H1 (cell line): ENCODE data around the gene SCARB1. TPM values are rescaled to one million over a fixed set of nuclear protein-coding genes. Genes with fewer than 3 reads are reported as not detected.

Source experiments
- CTCF ChIA-PET: fragments of 300-600 bp; sonication (Branson Sonifier 250); formaldehyde crosslinking; loops from one replicate; lab custom pipeline; 2021; ENCODE audit not compliant: partially characterized antibody; lab: Charles Lee
- POLR2A ChIA-PET: fragments of 300-600 bp; sonication (Branson Sonifier 250); formaldehyde crosslinking; loops from one replicate; lab custom pipeline; 2021; ENCODE audit warnings: inconsistent platforms; ENCODE audit not compliant: partially characterized antibody; lab: Charles Lee
- DNase-seq, 2 experiments: peaks; one replicate each; pipeline versions ENCODE4 v3.0.0 to v3.0.0-alpha.2; 2010 to 2022; ENCODE audit warnings: low spot score in 2 of 2, low read depth in 1 of 2, mixed read lengths in 1 of 2
- FAIRE-seq: peaks from 2 replicates; lab custom pipeline; 2011; peaks lifted over from hg19 to GRCh38; lab: Jason Lieb, UNC
- H2AFZ ChIP-seq: 2 replicates; pipeline ENCODE4 v1.8.1; 2012; ENCODE audit warnings: low read length, inconsistent platforms
- H2AK5ac ChIP-seq: 2 replicates; pipeline ENCODE4 v1.6.1; 2013; ENCODE audit warnings: low read depth, low read length
- H2BK120ac ChIP-seq: replicated peaks from 2 replicates; pipeline ENCODE3; 2013; ENCODE audit warnings: low read depth, low read length, inconsistent platforms
- H2BK12ac ChIP-seq: 2 replicates; pipeline ENCODE4 v1.6.1; 2013; ENCODE audit warnings: low read depth, low read length
- H2BK15ac ChIP-seq: 2 replicates; pipeline ENCODE4 v1.6.1; 2013; ENCODE audit warnings: low read length
- H2BK20ac ChIP-seq: 2 replicates; pipeline ENCODE4 v1.6.1; 2013; ENCODE audit warnings: low read length
- H2BK5ac ChIP-seq: 2 replicates; pipeline ENCODE4 v1.6.1; 2013; ENCODE audit warnings: low read depth, low read length
- H3K14ac ChIP-seq: 2 replicates; pipeline ENCODE4 v1.6.1; 2013; ENCODE audit warnings: inconsistent platforms; ENCODE audit not compliant: insufficient read length
- H3K18ac ChIP-seq: 2 replicates; pipeline ENCODE4 v1.6.1; 2013; ENCODE audit warnings: low read length; ENCODE audit errors: extremely low read depth
- H3K23ac ChIP-seq: 2 replicates; pipeline ENCODE4 v1.6.1; 2013; ENCODE audit warnings: inconsistent platforms; ENCODE audit not compliant: insufficient read length
- H3K23me2 ChIP-seq: 2 replicates; pipeline ENCODE4 v1.6.1; 2013; ENCODE audit warnings: low read depth, low read length
- H3K27ac ChIP-seq: 2 replicates; pipeline ENCODE4 v1.6.1; 2011; ENCODE audit warnings: low read depth, low read length, inconsistent platforms
- H3K27me3 ChIP-seq, 4 experiments: replicated peaks in 1 of 4; 1 replicate in 1 of 4; 2 replicates in 3 of 4; pipeline versions ENCODE4 v1.6.1 to v1.8.1; 2011 to 2013; ENCODE audit warnings: low read length in 3 of 4, mild to moderate bottlenecking in 3 of 4, inconsistent platforms in 2 of 4, mixed read lengths in 2 of 4, moderate library complexity in 1 of 4; ENCODE audit not compliant: control insufficient read depth in 3 of 4, insufficient read depth in 3 of 4; ENCODE audit errors: extremely low read depth in 1 of 4
- H3K36me3 ChIP-seq, 4 experiments: 2 replicates each; pipeline versions ENCODE4 v1.6.1 to v1.8.1; 2011 to 2013; ENCODE audit warnings: mild to moderate bottlenecking in 4 of 4, low read length in 3 of 4, moderate library complexity in 2 of 4, control low read depth in 1 of 4, inconsistent platforms in 1 of 4; ENCODE audit not compliant: insufficient read depth in 4 of 4, control insufficient read depth in 2 of 4
- H3K4ac ChIP-seq: replicated peaks from 2 replicates; pipeline ENCODE3; 2013; ENCODE audit warnings: low read length, low read depth, mixed read lengths, inconsistent platforms; ENCODE audit not compliant: insufficient read length
- H3K4me1 ChIP-seq, 4 experiments: replicated peaks in 1 of 4; 1 replicate in 1 of 4; 2 replicates in 3 of 4; pipeline versions ENCODE4 v1.6.1 to v1.8.1; 2011 to 2013; ENCODE audit warnings: low read length in 3 of 4, inconsistent platforms in 2 of 4, mixed read lengths in 1 of 4; ENCODE audit not compliant: insufficient read depth in 4 of 4, control insufficient read depth in 3 of 4
- H3K4me2 ChIP-seq, 2 experiments: 2 replicates each; pipeline versions ENCODE4 v1.6.1 to v1.8.1; 2011 to 2013; ENCODE audit warnings: low read depth in 2 of 2, low read length in 2 of 2, control low read depth in 1 of 2, inconsistent platforms in 1 of 2, mild to moderate bottlenecking in 1 of 2; ENCODE audit not compliant: insufficient read depth in 1 of 2
- H3K4me3 ChIP-seq, 4 experiments: fragments of 200-600, 300-600 bp in 1 of 4; sonication (generic), shearing (Covaris generic), sonication (Bioruptor Twin) in 1 of 4; 2 replicates each; pipeline versions ENCODE4 v1.5.1 to v1.8.1; 2011 to 2016; ENCODE audit warnings: low read length in 4 of 4, low read depth in 3 of 4, control low read depth in 2 of 4, inconsistent platforms in 2 of 4, mild to moderate bottlenecking in 2 of 4, mixed read lengths in 1 of 4, moderate library complexity in 1 of 4; ENCODE audit not compliant: insufficient read depth in 2 of 4; ENCODE audit errors: extremely low read depth in 1 of 4
- H3K56ac ChIP-seq: replicated peaks from 2 replicates; pipeline ENCODE3; 2013; ENCODE audit warnings: low read depth, mild to moderate bottlenecking, mixed read lengths, low read length, inconsistent platforms; ENCODE audit not compliant: insufficient read length
- H3K79me1 ChIP-seq: 2 replicates; pipeline ENCODE4 v1.6.1; 2013; ENCODE audit warnings: low read depth, low read length, control low read depth
- H3K79me2 ChIP-seq, 2 experiments: 2 replicates each; pipeline versions ENCODE4 v1.6.1 to v1.8.1; 2012 to 2013; ENCODE audit warnings: low read length in 2 of 2, mild to moderate bottlenecking in 2 of 2, inconsistent platforms in 1 of 2; ENCODE audit not compliant: insufficient read depth in 2 of 2, control insufficient read depth in 1 of 2
- H3K9ac ChIP-seq, 4 experiments: replicated peaks in 1 of 4; 1 replicate in 1 of 4; 2 replicates in 3 of 4; pipeline versions ENCODE4 v1.6.1 to v1.8.1; 2011 to 2013; ENCODE audit warnings: low read depth in 3 of 4, low read length in 3 of 4, control low read depth in 2 of 4, mild to moderate bottlenecking in 2 of 4, moderate library complexity in 2 of 4, inconsistent platforms in 1 of 4; ENCODE audit errors: extremely low read depth in 1 of 4
- H3K9me3 ChIP-seq, 2 experiments: 2 replicates each; pipeline versions ENCODE4 v1.6.1 to v1.8.1; 2012 to 2013; ENCODE audit warnings: mild to moderate bottlenecking in 2 of 2, moderate library complexity in 2 of 2, control low read depth in 1 of 2, inconsistent platforms in 1 of 2, low read depth in 1 of 2, low read length in 1 of 2, mixed read lengths in 1 of 2; ENCODE audit not compliant: insufficient read depth in 2 of 2
- H4K20me1 ChIP-seq, 2 experiments: replicated peaks in 1 of 2; 2 replicates each; pipeline versions ENCODE3 to v1.8.1; 2011 to 2013; ENCODE audit warnings: inconsistent platforms in 2 of 2, low read length in 2 of 2, mild to moderate bottlenecking in 1 of 2; ENCODE audit not compliant: insufficient read depth in 2 of 2, control insufficient read depth in 1 of 2
- H4K5ac ChIP-seq: 2 replicates; pipeline ENCODE4 v1.6.1; 2013; ENCODE audit warnings: low read length, low read depth, mixed read lengths, inconsistent platforms; ENCODE audit not compliant: insufficient read length
- H4K8ac ChIP-seq: 2 replicates; pipeline ENCODE4 v1.8.0; 2013; ENCODE audit warnings: mild to moderate bottlenecking, moderate library complexity, low read length, inconsistent platforms; ENCODE audit not compliant: insufficient read depth; ENCODE audit errors: extremely low read depth
- H4K91ac ChIP-seq: replicated peaks from 2 replicates; pipeline ENCODE3; 2013; ENCODE audit warnings: low read length, mixed read lengths, inconsistent platforms; ENCODE audit not compliant: insufficient read length
- CBX5 ChIP-seq: fragments of 300-800, 300-1000 bp; sonication (generic); IDR thresholded peaks from 2 replicates; pipeline ENCODE4 v1.7.1; 2016; ENCODE audit warnings: antibody characterized with exemption, low read length, low read depth
- KDM5A ChIP-seq: fragments of 200-600 bp; IDR thresholded peaks from 2 replicates; pipeline ENCODE4 v1.7.1; 2012; ENCODE audit warnings: mild to moderate bottlenecking, low read length, inconsistent platforms, mixed read lengths
- MAX ChIP-seq: IDR thresholded peaks from 2 replicates; pipeline ENCODE4 v1.6.1; 2012; ENCODE audit warnings: inconsistent platforms
- NRF1 ChIP-seq: IDR thresholded peaks from 2 replicates; pipeline ENCODE4 v1.6.1; 2011; ENCODE audit warnings: mild to moderate bottlenecking, low read depth, low read length, improper control_type of control experiment
- RNF2 ChIP-seq: fragments of 200-900, 300-1000 bp; sonication (generic); IDR thresholded peaks from 2 replicates; pipeline ENCODE4 v1.7.1; 2016; ENCODE audit warnings: borderline replicate concordance, low read depth, mild to moderate bottlenecking, antibody characterized with exemption, low read length; ENCODE audit not compliant: poor library complexity, severe bottlenecking; ENCODE audit errors: missing control alignments
- SP4 ChIP-seq: IDR thresholded peaks from 2 replicates; pipeline ENCODE4 v1.6.1; 2012; ENCODE audit warnings: low read length, inconsistent platforms
- SRF ChIP-seq: IDR thresholded peaks from 2 replicates; pipeline ENCODE4 v1.6.1; 2011; ENCODE audit warnings: mild to moderate bottlenecking, low read depth, low read length, moderate library complexity
- USF2 ChIP-seq: IDR thresholded peaks from 2 replicates; pipeline ENCODE4 v1.6.1; 2011; ENCODE audit warnings: low read length, improper control_type of control experiment
- YY1 ChIP-seq: IDR thresholded peaks from 2 replicates; pipeline ENCODE4 v1.6.1; 2011; ENCODE audit warnings: low read depth, mild to moderate bottlenecking, low read length
- WGBS, 2 experiments: shearing (Covaris generic) in 1 of 2; methylation state at CpG; one replicate each; pipeline versions ENCODE4 v1.1.6 to v1.1.7; 2013 to 2015; ENCODE audit warnings: low lambda C conversion rate in 2 of 2, mixed read lengths in 2 of 2, inconsistent platforms in 1 of 2, low coverage in 1 of 2, missing lambda C conversion rate in 1 of 2; ENCODE audit not compliant: insufficient replicate concordance in 2 of 2, insufficient coverage in 1 of 2, insufficient read length in 1 of 2; ENCODE audit errors: extremely low coverage in 1 of 2, missing lambda C conversion rate in 1 of 2; 5-methylcytosine and 5-hydroxymethylcytosine counted together
- polyA plus RNA-seq, 7 experiments: library from polyadenylated mRNA; depleted of rRNA in 3 of 7; stranded (reverse) in 5 of 7; unstranded in 2 of 7; fragments of >200 nt in 5 of 7; fragments of 200-250 nt in 2 of 7; gene quantifications; 1 replicate in 5 of 7; 2 replicates in 1 of 7; 4 replicates in 1 of 7; pipeline versions ENCODE4 v1.2.1 to v1.2.3, GENCODE V29; 2011 to 2013; ENCODE audit warnings: missing spikeins in 2 of 7, mixed read lengths in 2 of 7
- total RNA-seq: library from RNA; stranded (reverse); fragmentation: NEBNext Ultra II Directional; extraction: Animal tissue kit (Norgen Biotek cat#: 25700); gene quantifications from 2 replicates; pipeline ENCODE4 v1.2.1, GENCODE V29; 2021

The SCARB1 gene
- total and polyA plus RNA-seq, 2 of the 8 experiments (the other 6 are each of a cell fraction or from before 2014, with no cell fraction given): 45.3 to 57.1 TPM

- Histone ChIP-seq H2BK15ac (no peak overlapping the region), H4K8ac (no peak overlapping the region; the same call in 1 of the 2 replicates), H3K27ac (no peak overlapping the region), H2BK120ac (no peak overlapping the region), H3K4me1 (peaks cover 0 to 10% (median 4%) of the 10 kb centered on the region in 4 experiments; a peak in 4 of 7 replicates), H3K27me3 (peaks cover 0 to 2% (median 0%) of the 10 kb centered on the region in 4 experiments; a peak in 2 of 7 replicates), H3K79me2 (no peaks in the 10 kb centered on the region), H3K9ac (no peak overlapping the region), H3K56ac (no peak overlapping the region), H4K20me1 (no peaks in the 10 kb centered on the region), H2BK12ac (peak overlapping the region; percentile 12; the same call in 1 of the 2 replicates), H3K14ac (no peak overlapping the region), H4K91ac (no peak overlapping the region), H4K5ac (no peak overlapping the region), H3K23ac (no peak overlapping the region), H3K4me3 (peak overlapping the region in 1 of 4 experiments; percentile 8; a peak in 1 of 8 replicates), H2BK20ac (peak overlapping the region; percentile 29; the same call in 1 of the 2 replicates), H3K9me3 (no peaks in the 10 kb centered on the region; a peak in 1 of 4 replicates), H3K23me2 (no peaks in the 10 kb centered on the region), H3K18ac (no peak overlapping the region; the same call in 1 of the 2 replicates), H3K4ac (no peak overlapping the region), H2AK5ac (no peak overlapping the region), H2BK5ac (peak overlapping the region; percentile 49; the same call in 1 of the 2 replicates), H3K4me2 (peak overlapping the region; percentile 16 to 47; a peak in 2 of 4 replicates), H2AFZ (peak overlapping the region; percentile 96), H3K79me1 (no peaks in the 10 kb centered on the region), H3K36me3 (no peaks in the 10 kb centered on the region)
- DNase-seq (peak; percentile 49 to 82), FAIRE-seq (peak; percentile 90)
- ChIA-PET CTCF (interaction anchor here (0.6 to 13.8 kb wide), 19 partner anchors 8 to 229 kb away, joined by 3 to 159 read pairs (median 3); no protein-coding TSS in a partner anchor), POLR2A (interaction anchor here (0.8 to 5.3 kb wide), 5 partner anchors 10 to 198 kb away, joined by 3 to 37 read pairs (median 3); no protein-coding TSS in a partner anchor)
- WGBS, 2 experiments: 46% methylated on average over 22 of the region's 22 CpGs; no CpG with 5 or more reads in 1 of the 2 experiments
- TF ChIP-seq YY1 (peak; percentile 19; the same call in 1 of the 2 replicates), NRF1 (no peak), USF2 (peak; percentile 60), MAX (peak; percentile 83), SP4 (0 out of 2 replicates have a peak, but pooled peaks have one; percentile 47), SRF (no peak), KDM5A (no peak), CBX5 (no peak), RNF2 (no peak)
Observed at GRCh38 chr12:124734224-124734788, 129.4 kb downstream of the SCARB1 start.
